HG03460 (cell line): ENCODE data around the gene PRKAR1B.

ENCODE experiments used
- ATAC-seq: cut with Tn5 transposase; IDR thresholded peaks from one replicate; pipeline ENCODE4 v1.9.1; 2021; ENCODE audit not compliant: unreplicated experiment

PRKAR1B gene

DNA sequence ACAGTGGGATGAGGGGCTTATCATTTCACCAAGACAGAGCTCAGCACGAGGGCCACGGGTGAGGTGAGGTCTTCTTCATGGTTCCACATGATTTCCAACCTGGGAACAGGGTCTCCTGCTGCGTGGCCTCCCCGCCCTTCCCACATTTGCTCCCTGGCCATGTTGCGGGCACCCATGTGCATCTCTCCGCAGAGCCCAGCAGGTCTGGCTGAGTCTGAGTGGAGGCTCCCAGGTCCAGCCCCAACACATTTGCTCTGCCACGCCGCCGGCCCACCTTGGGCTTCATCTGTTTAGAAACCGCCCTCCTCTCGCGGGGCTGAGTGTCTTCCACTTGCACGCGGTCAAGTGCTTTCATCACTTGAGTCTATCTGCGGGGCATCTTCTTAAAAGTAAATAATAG is 14.8 kb upstream of the PRKAR1B start:
- ATAC-seq, result no peak

DNA sequence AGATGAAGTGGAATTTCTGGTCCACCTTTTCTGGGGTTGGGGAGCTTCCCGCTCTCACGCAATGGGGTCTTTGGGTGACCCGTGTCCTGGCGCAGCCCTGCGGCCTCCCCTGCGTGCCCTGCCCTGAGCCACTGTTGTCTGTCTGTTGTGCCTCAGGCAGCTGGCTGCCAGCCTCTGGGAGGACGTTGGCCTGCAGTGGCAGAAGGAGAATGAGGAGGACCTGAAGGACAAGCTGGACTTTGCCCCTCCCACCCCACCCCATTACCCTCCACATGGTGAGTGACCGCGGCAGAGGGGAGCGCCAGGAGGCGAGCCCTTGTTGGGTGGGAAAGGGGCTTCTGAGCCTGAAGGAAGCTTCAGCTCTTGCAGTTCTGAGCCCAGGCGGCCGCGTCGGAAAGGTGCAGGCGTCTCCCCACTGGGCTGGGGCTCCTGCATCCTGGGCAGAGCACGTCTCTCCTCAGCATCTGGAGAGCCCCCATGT is 14.2 kb upstream of the PRKAR1B start:
- ATAC-seq, result no peak

DNA sequence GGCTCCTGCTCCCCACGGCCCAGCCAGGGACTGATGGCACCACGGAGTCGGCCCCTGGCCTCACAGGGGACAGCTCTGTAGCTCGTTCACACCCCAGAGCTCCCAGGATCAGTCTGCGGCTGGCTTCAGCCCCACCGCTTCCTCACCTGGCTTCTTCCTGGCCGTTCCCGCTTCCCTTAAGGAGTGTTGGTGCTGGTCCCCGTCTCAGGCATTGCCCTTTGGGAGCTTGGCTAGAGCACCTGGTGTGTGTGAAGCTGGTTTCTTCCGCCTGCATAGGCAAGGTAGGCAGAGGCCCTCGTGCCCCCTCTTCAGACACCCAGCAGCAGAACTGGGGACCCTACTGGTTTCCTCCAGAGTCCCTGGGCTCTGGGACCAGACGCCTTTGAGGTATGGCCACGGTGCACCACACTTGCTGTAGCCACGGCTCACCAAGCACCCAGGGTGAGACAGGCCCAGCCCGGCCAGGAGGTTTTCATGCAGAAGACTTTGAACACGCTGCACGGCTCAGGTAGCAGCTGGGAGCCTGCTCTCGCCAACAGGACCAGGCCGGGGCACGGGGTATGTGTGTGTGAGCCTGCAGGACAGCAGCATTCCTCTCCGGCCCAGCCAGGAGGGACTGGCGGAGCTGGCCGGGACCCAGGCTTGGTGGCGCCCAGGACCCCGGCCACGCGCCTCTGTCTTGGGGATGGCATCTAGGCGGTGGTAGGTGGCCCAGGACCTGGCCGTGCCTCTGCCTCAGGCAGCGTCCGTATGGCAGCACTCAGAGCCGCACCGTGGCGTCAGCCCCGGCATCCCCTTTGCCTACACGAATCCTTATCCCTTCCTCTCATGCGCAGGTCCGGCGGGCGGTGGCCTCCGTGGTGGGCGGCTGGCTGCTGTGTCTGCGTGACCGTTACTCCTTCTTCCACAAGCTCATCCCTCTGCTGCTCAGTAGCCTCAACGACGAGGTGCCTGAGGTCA is 13.2 kb upstream of the PRKAR1B start:
- no peak for ATAC-seq

DNA sequence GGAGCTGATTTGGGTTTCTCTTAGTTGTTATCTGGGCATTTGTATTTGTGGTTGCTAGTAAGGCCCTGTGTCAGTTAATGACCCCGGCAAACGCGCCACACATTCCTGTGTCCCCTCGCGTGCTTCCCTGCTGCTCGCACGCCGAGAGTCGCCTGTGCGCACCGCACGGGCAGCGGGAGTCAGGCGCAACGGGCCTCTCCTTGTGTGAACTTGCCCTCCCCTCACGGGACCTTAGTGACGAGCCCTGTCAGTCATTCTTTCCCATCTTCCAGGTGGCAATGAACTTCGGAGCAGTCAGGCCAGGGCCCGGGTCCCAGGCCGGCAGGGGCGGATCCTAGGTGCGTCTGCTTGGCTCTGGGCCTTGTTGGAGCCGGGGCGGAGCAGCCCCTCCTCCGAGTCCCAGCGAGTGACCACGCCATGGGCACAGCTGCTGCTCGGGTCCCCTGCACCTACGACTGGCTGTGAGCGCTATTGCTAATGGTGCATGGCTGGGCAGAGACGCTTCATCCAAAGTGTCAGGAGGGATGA is 12.4 kb upstream of the PRKAR1B start:
- ATAC-seq, result no peak

DNA sequence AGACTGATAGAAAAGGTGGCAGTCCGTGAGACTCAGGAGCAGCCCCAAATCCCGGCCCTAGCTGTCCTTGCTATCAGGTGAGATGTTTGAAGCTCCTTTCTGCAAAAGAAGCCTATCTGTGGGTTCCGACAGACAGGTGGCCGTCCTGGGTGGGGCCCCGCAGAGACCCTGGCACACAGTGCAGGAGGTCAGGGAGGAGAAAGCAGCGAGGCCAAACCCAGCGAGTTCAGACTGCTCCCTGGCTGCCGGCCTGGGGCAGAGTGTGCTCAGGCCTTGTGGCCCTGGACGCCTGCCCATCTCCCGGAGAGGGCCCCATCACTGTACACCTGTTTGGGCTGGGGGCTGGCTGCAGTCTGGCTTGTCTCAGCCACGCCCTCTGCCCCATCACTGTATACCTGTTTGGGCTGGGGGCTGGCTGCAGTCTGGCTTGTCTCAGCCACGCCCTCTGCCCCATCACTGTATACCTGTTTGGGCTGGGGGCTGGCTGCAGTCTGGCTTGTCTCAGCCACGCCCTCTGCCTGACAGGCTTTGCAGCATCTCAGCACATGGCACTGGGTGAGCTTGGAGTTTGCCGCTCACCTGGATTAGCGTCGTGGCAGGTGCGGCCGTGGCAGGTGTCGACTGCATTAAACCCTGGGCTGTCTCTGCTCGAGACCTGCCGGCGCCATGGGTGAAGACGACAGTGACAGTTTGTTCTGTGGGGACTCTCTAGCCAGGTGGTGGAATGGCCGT is 11.8 kb upstream of the PRKAR1B start:
- ATAC-seq, result no peak

DNA sequence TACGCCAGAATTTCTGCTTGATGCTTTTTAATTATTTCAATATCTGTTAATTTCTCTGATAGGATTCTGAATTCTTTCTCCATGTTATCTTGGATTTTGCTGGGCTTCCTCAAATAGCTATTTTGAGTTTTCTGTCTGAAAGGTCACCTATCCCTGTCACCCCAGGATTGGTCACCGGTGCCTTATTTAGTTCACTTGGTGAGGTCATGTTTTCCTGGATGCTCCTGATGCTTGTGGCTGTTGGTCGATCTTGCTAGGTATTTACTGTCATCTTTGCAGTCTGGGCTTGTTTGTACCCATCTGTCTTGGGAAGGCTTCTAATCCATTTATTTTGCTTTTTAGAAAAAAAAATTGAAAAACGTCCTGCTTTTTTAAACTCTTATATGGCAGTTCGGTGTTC is 11.2 kb upstream of the PRKAR1B start:
- no peak for ATAC-seq

DNA sequence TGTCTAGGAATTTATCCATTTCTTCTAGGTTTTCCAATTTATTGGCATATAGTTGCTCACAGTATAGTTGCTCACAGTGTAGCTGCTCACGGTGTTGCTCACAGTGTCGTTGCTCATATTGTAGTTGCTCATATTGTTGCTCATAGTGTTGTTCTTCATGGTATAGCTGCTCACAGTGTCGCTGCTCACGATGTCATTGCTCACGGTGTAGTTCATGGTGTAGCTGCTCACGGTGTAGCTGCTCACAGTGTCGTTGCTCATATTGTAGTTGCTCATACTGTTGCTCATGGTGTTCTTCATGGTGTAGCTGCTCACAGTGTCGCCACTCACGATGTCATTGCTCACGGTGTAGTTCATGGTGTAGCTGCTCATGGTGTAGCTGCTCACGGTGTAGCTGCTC is 7.7 kb upstream of the PRKAR1B start:
- ATAC-seq, result no peak

DNA sequence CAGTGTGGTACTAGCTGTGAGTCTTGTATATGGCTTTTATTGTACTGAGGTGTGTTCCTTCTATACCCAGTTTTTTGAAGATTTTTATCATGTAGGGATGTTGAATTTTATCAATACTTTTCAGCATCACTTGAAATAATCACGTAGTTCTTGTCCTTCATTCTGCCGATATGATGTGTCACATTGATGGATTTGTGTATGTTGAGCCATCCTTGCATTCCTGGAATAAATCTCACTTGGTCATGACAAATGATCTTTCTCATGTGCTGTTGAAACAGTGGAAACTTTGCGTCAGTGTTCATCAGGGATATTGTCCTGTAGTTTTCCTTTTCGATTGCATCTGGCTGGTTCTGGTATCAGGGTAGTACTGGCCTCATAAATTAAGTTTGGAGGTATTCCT is 7.1 kb upstream of the PRKAR1B start:
- ATAC-seq, result no peak

DNA sequence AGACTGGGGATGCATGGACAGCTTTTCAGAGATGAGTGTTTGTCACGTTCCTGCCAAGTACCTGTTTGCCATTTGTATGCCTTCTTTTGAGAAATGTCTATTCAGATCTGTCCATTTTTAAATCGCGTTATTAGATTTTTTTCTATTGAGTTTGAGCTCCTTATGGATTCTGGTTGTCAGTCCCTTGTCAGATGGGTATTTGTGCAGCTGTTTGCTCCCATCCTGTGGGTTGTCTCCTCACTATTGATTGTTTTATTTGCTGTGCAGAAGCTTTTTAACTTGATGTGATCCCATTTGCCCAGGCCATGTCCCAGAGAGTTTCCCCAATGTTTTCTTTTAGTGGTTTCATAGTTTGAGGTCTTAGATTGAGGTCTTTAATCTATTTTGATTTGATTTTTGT is 5.5 kb upstream of the PRKAR1B start:
- ATAC-seq, result no peak

DNA sequence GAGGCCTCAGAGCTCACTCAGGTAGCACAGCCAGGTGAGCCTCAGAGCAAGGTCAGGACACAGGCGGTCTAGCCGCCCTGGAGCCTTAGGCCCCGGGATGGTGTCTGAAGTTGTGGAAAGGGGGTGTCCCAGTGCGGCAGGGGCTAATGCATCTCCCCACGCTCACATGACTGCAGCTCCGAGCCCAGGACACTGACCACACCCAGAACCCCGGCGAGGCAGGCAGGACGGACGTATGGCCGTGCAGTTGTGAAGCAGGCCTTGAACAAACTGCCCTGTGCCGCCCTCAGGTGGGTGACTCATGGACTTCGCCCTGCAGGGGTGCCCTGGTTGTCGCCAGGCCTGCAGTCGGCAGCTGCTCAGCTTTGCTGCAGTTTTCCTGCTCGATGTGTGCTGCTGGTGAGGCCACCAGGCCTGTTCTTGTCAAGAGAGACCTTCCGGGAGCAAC is 5.0 kb upstream of the PRKAR1B start:
- ATAC-seq, result no peak

DNA sequence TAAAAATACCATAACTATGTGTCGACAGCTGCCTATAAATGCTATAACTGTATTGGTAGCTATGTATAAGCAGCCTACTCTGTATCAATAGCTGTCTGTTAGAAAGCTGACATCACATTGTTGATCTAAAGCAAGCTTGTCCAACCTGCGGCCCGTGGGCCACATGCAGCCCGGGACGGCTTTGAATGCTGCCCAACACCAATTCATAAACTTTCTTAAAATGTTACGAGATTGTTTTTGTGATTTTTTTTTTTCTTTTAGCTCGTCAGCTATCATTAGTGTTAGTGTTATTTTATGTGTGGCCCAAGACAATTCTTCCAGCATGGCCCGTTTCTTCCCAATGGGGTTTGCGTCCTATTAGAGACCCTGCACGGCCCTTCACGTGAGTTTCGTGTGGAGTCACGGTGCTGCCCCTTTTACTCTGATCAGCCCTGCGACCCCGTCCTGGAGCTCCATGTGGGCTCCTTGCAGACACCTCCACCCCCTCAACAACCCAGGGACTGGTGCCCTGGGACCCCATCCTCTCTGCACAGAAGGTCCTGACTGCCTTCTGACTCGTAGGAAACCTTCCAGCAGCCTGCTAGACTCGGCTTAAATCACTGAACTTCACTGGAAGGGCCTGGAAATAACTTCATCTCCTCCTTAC is 4.5 kb upstream of the PRKAR1B start:
- ATAC-seq, result no peak

DNA sequence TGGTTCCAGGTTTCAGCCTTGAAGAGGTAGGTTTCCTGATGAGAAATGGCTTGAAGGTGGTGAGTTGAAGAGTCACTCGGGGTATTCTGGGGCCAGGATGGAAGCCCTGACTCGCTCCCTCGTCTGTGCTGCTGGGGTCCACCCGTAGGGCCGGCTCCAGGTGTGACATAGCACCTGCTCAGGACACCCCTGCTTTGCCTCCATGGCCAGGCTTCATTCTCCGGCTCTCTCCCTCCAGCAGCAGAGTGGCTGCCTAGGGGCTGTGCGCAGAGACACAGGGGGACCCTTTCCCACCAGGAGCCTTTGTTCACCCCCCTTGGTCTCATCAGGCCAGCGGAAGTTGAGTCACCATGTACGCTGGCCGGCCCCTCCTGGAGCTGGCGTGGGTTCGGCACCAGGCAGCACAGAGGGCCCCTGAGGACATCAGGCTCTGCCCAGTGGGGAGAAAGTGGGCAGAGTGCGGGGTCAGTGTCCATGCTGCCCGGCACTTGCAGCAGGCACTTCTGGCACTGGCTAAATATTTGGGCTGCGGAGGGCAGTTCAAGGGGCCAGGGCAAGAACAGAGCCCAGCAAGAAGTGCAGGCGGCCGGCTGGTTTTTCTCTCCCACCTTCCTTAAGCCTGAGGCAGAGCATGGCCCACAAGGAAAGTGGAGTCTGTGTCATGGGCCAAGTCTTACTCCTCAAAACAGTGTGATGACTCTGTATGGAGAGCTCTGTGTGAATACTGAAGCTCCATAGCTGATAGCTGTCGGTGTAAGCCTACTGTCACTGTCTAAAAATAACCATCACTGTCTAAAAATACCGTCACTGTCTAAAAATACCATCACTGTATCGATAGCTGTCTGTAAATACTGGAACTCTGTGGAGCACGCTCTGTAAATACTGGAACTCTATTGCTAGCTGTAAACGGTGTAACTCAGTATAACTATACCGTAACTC is 3.7 kb upstream of the PRKAR1B start:
- no peak for ATAC-seq

DNA sequence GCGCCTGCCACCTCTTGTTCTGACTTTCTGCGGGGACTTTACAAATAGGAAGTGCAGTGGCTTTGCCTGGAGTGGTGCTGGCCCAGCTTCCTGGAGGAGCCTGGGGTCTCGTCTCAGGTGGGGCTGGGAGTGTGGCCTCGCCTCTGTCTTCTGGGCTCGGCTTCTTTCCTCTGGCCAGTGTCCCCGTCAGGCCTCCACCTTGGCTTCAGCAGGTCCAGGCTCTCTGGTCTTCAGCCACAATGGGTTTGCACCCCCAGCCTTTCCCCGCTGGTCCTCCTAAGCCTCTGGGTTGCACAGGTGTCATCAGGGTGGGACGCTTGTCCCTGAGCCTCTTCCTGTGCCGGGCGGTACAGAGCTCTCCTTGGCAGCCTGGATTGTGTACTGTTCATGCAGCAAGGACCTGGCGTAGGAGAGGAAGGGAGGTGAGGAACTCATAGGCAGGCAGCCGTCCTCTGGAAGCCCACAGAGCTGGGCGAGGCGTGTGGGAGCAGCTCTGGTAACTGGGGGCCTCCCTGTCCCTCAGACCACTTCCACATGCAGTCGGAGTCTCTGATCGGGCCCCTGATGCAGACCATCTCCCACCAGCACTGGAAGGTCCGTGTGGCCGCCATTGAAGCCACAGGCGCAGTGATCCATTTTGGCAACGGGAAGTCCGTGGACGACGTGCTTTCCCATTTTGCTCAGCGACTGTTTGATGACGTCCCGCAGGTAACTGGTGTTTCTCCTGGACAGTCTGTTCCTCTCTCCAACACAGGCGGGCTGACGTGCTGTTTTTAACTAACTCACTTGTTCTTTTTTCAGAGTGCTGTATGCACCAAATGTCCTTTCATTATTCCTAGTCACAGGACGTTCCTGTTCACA is 2.3 kb upstream of the PRKAR1B start:
- ATAC-seq, result no peak

DNA sequence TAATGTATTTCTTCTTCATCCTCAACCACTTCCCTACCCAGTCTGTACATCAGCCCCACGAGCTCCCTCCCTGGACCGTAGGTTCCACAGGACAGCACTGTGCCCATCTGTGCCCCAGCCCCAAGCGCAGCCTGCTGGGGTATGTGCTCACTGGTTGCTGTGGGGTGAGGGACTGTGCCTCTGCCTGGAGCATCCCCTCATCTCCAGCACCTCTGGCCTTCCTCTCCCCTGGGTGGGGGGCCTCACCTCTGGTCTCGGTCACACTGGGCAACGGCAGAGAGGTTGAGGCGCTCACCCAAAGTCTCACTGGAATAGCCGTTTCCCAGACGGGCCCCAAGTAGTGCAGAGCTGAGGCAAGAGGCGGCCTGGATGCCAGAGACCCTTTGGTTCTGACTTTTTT is 1.5 kb upstream of the PRKAR1B start:
- ATAC-seq, result no peak

DNA sequence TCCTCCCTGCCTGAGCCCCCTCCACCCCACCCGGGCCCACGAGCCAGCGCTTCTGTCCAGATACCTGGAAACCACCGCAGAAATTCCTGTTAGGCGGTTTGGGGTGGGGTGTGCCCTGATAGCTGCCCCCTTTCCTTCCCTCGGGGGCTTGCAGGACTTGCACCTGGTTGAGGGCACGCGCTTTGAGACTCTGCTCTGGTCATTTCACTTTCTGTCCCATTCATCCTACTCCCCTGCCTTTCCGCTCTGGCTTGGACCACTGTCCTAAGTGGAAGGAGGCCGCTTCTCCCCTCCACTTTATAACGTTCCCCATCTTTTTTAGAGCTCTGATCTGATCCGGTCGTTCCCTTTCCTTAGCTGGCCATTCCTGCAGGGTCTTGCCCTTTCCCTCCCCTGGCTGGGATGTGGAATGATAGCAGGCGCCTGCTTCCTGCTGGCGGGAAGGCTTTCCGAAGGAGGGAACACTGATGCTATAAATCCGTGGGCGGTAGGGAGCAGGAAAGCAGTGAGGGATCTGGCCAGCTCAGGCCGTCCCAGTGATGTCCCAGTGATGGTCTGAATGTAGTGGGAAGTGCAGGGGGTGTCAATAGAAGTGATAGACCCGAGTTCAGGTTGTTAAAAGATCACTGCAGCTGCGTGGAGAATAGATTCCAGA is 852 bp upstream of the PRKAR1B start:
- ATAC-seq, result no peak

DNA sequence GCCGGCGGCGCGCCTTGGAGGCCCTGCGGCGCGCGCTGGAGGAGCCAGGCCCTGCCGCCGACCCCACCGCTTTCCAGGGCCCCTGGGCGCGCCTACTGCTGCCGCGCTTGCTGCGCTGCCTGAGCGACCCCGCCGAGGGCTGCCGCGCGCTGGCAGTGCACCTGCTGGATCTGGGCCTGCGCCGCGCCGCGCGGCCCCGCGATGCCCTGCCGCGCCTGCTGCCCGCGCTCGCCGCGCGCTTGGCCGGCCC is 302 bp downstream of the PRKAR1B start:
- no peak for ATAC-seq

DNA sequence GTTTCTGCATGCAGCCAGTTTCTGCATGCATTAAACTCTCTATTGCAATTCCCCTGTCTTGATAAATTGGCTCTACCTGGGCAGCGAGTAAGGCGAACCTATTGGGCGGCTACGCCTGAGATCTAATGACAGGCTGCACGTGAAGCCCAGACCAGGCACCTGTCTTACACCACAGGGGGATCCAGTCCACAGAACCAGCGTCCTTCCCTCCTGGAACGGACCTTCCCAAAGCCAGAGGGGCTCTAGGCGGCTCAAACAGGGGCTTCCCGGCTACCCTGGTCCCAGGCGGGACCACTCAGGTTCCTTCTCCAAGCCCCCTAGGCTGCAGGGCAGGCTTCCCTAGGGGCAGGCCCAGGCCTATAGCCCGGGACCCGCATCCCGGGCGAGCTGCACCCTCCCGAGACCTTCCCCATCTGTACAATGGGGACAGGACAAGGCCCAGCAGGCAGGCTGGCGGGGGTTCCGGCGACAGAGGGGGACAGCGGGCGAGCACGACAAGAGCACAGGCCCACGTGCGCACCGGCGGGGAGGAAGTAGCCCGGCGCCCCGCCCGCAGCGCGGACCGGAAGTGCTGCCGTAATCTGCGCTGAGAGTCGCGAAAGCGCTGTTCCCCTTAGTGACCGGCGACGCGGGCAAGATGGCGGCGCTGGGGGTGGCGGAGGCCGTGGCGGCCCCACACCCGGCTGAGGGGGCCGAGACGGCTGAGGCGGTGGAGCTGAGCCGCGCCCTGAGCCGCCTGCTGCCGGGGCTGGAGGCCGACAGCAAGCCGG is 812 bp downstream of the PRKAR1B start, which contains the start of gene DNAAF5:
DNAAF5 (plus strand) TSS at position 616 of the 770 bp plus-strand sequence; CDS start at position 638, 22 bp downstream.
- ATAC-seq, result peak; percentile 83
